Activated CD8-positive, alpha-beta memory T cell treated with anti-CD3 and anti-CD28 coated beads for 36 hours (primary cell): Measurements from ENCODE around the gene PRR5. TPM values are rescaled to one million over a fixed set of nuclear protein-coding genes. Genes with fewer than 3 reads are reported as not detected.

Experiments used
- CTCF ChIA-PET: fragments of 350-600 bp; sonication (Branson Sonifier 250); formaldehyde crosslinking; loops from one replicate; lab custom pipeline; 2021; ENCODE audit warnings: antibody characterized with exemption; lab: Charles Lee
- POLR2A ChIA-PET: fragments of 350-600 bp; sonication (Branson Sonifier 250); formaldehyde crosslinking; loops from one replicate; lab custom pipeline; 2021; ENCODE audit warnings: antibody characterized with exemption; lab: Charles Lee
- total RNA-seq, 2 experiments: library from RNA; stranded (reverse); gene quantifications; one replicate each; pipeline ENCODE4 v1.2.3, GENCODE V29; 2021

PRR5 gene
- total RNA-seq, 2 experiments from 2014 or later, result 22.5 to 25.4 TPM

- CTCF ChIA-PET, result interaction anchor here (1.1 kb wide), 1 partner anchor 12 kb away, joined by 3 read pairs; no protein-coding TSS in a partner anchor
- POLR2A ChIA-PET, result no interaction called here
Measured at GRCh38 chr22:44724859-44725258, 22.9 kb downstream of the PRR5 start.

GRCh38 chr22:44726439-44726838 is 24.4 kb downstream of the PRR5 start:
- POLR2A ChIA-PET, result no interaction called here

GRCh38 chr22:44727148-44727547 is 25.1 kb downstream of the PRR5 start:
- ChIA-PET CTCF (interaction anchor here (0.7 to 1.2 kb wide), 2 partner anchors 8 to 72 kb away, joined by 4 read pairs; no protein-coding TSS in a partner anchor), POLR2A (interaction anchor here (0.5 kb wide), 1 partner anchor 43 kb away, joined by 3 read pairs; no protein-coding TSS in a partner anchor)

More at GRCh38 chr22:44726439-44726838, 24.4 kb downstream of the PRR5 start:
- CTCF ChIA-PET, result interaction anchor here (0.7 to 1.1 kb wide), 2 partner anchors 9 to 71 kb away, joined by 3 to 4 read pairs; no protein-coding TSS in a partner anchor

GRCh38 chr22:44727709-44728108 is 25.7 kb downstream of the PRR5 start:
- CTCF ChIA-PET, result interaction anchor here (1.2 kb wide), 1 partner anchor 9 kb away, joined by 4 read pairs; no protein-coding TSS in a partner anchor
- POLR2A ChIA-PET, result interaction anchor here (0.5 kb wide), 1 partner anchor 44 kb away, joined by 3 read pairs; no protein-coding TSS in a partner anchor

GRCh38 chr22:44728761-44729324 is 26.8 kb downstream of the PRR5 start:
- CTCF ChIA-PET, result interaction anchor here (1.0 kb wide), 1 partner anchor 31 kb away, joined by 5 read pairs; no protein-coding TSS in a partner anchor

GRCh38 chr22:44729391-44730021 is 27.5 kb downstream of the PRR5 start:
- ChIA-PET POLR2A (no interaction called here), CTCF (interaction anchor here (1.0 kb wide), 1 partner anchor 32 kb away, joined by 5 read pairs; no protein-coding TSS in a partner anchor)

More at GRCh38 chr22:44728761-44729324, 26.8 kb downstream of the PRR5 start:
- POLR2A ChIA-PET, result no interaction called here

GRCh38 chr22:44730022-44730393 is 28.0 kb downstream of the PRR5 start:
- ChIA-PET POLR2A (no interaction called here), CTCF (interaction anchor here (0.9 to 1.0 kb wide), 2 partner anchors 32 to 479 kb away, joined by 3 to 5 read pairs; no protein-coding TSS in a partner anchor)

GRCh38 chr22:44730490-44731356 is 28.7 kb downstream of the PRR5 start:
- POLR2A ChIA-PET, result no interaction called here

GRCh38 chr22:44731357-44731970 is 29.5 kb downstream of the PRR5 start:
- ChIA-PET CTCF (interaction anchor here (1.1 kb wide), 1 partner anchor 34 kb away, joined by 3 read pairs; no protein-coding TSS in a partner anchor), POLR2A (no interaction called here)

More at GRCh38 chr22:44730490-44731356, 28.7 kb downstream of the PRR5 start:
- CTCF ChIA-PET, result interaction anchor here (0.9 kb wide), 1 partner anchor 479 kb away, joined by 3 read pairs; no protein-coding TSS in a partner anchor

- CTCF ChIA-PET, result interaction anchor here (1.1 to 1.4 kb wide), 2 partner anchors 34 to 47 kb away, joined by 3 to 4 read pairs; no protein-coding TSS in a partner anchor
- POLR2A ChIA-PET, result no interaction called here
Measured at GRCh38 chr22:44732017-44732561, 30.1 kb downstream of the PRR5 start.

- ChIA-PET CTCF (interaction anchor here (0.6 to 1.4 kb wide), 2 partner anchors 47 to 52 kb away, joined by 3 to 4 read pairs; no protein-coding TSS in a partner anchor), POLR2A (no interaction called here)
Measured at GRCh38 chr22:44732661-44733060, 30.7 kb downstream of the PRR5 start.

GRCh38 chr22:44733426-44734106 is 31.6 kb downstream of the PRR5 start:
- ChIA-PET CTCF (interaction anchor here (0.6 to 3.3 kb wide), 4 partner anchors 35 to 52 kb away, joined by 3 to 22 read pairs (median 4); no protein-coding TSS in a partner anchor), POLR2A (no interaction called here)

- ChIA-PET POLR2A (no interaction called here), CTCF (interaction anchor here (0.6 to 3.3 kb wide), 4 partner anchors 16 to 50 kb away, joined by 3 to 22 read pairs (median 4); no protein-coding TSS in a partner anchor)
Measured at GRCh38 chr22:44734278-44734677, 32.3 kb downstream of the PRR5 start.

- ChIA-PET CTCF (interaction anchor here (0.6 to 3.3 kb wide), 15 partner anchors 9 to 778 kb away, joined by 3 to 30 read pairs (median 4); no protein-coding TSS in a partner anchor), POLR2A (no interaction called here)
Measured at GRCh38 chr22:44734801-44735517, 33.0 kb downstream of the PRR5 start.

- ChIA-PET CTCF (interaction anchor here (0.6 to 3.3 kb wide), 16 partner anchors 8 to 778 kb away, joined by 3 to 30 read pairs (median 4); no protein-coding TSS in a partner anchor), POLR2A (no interaction called here)
Measured at GRCh38 chr22:44735518-44736428, 33.8 kb downstream of the PRR5 start.
